Coronary artery (tissue), 2 donors: ENCODE results near the gene SLC16A13.

Source experiments
- DNase-seq: peaks from one replicate; pipeline ENCODE4 v3.0.0-alpha.2; 2017; ENCODE audit warnings: low spot score
- H3K27ac ChIP-seq, 2 donors: fragments of 200-600 bp; sonication (generic); one replicate each; pipeline ENCODE4 v1.5.1; 2016 to 2019
- H3K4me3 ChIP-seq: fragments of 200-600 bp; sonication (generic); 2 replicates; pipeline ENCODE4 v1.5.1; 2016; ENCODE audit warnings: mild to moderate bottlenecking, moderate library complexity
- CTCF ChIP-seq: fragments of 200-600 bp; sonication (generic); IDR thresholded peaks from one replicate; pipeline ENCODE4 v1.5.1; 2019; ENCODE audit warnings: antibody characterized with exemption

SLC16A13 gene

GRCh38 chr17:7003745-7004144, 32.1 kb upstream of the SLC16A13 start:
- no peak for TF ChIP-seq CTCF
- Histone ChIP-seq H3K27ac (no peak overlapping the region), H3K4me3 (no peak overlapping the region)
- no peak for DNase-seq

- Histone ChIP-seq H3K4me3 (no peak overlapping the region), H3K27ac (no peak overlapping the region)
- no peak for DNase-seq
- TF ChIP-seq CTCF: peak; percentile 42
Measured at GRCh38 chr17:7004398-7005253, 31.2 kb upstream of the SLC16A13 start.

- no peak for TF ChIP-seq CTCF
- H3K27ac ChIP-seq: no peak overlapping the region
Measured at GRCh38 chr17:7005716-7006115, 30.1 kb upstream of the SLC16A13 start.

GRCh38 chr17:7007143-7007542, 28.7 kb upstream of the SLC16A13 start:
- Histone ChIP-seq H3K27ac (no peak overlapping the region), H3K4me3 (no peak overlapping the region)
- DNase-seq: no peak
- no peak for TF ChIP-seq CTCF

More at GRCh38 chr17:7005716-7006115, 30.1 kb upstream of the SLC16A13 start:
- DNase-seq: no peak
- H3K4me3 ChIP-seq: no peak overlapping the region

- no peak for TF ChIP-seq CTCF
- peak overlapping the region; percentile 93 for H3K4me3 ChIP-seq
Measured at GRCh38 chr17:7010523-7010922, 25.3 kb upstream of the SLC16A13 start.

GRCh38 chr17:7011415-7011814, 24.4 kb upstream of the SLC16A13 start:
- TF ChIP-seq CTCF: no peak
- H3K27ac ChIP-seq: no peak overlapping the region
- H3K4me3 ChIP-seq: peak overlapping the region; percentile 93
- no peak for DNase-seq

More at GRCh38 chr17:7010523-7010922, 25.3 kb upstream of the SLC16A13 start:
- no peak for DNase-seq
- no peak overlapping the region for H3K27ac ChIP-seq

- H3K4me3 ChIP-seq: peak overlapping the region; percentile 93
- H3K27ac ChIP-seq: peak overlapping the region; percentile 93 to 96
- TF ChIP-seq CTCF: no peak
- no peak for DNase-seq
Measured at GRCh38 chr17:7011942-7012254, 23.9 kb upstream of the SLC16A13 start.
